IPS-15b (cell line): ENCODE measurements around the gene NEDD4L.
A peak's percentile ranks its signal among the peaks of the same experiment; 100 is the strongest.
"Not testable (repeated sequence)": the region's sequence is repeated elsewhere in the genome, so short reads cannot be mapped to it uniquely, and the experiment has no call there.

ENCODE experiments used
- H3K27me3 ChIP-seq: one replicate; pipeline ENCODE4 v1.6.1; 2013; ENCODE audit warnings: low read length; ENCODE audit not compliant: control insufficient read depth, insufficient read depth
- H3K36me3 ChIP-seq: one replicate; pipeline ENCODE4 v1.6.1; 2013; ENCODE audit warnings: low read length; ENCODE audit not compliant: control insufficient read depth, insufficient read depth
- H3K4me1 ChIP-seq: one replicate; pipeline ENCODE4 v1.6.1; 2013; ENCODE audit warnings: mild to moderate bottlenecking, low read length; ENCODE audit not compliant: control insufficient read depth, insufficient read depth
- H3K4me3 ChIP-seq: one replicate; pipeline ENCODE4 v1.5.1; 2013; ENCODE audit warnings: low read depth, low read length
- H3K9ac ChIP-seq: one replicate; pipeline ENCODE4 v1.6.1; 2013; ENCODE audit warnings: low read depth, mild to moderate bottlenecking, low read length
- H3K9me3 ChIP-seq: one replicate; pipeline ENCODE4 v1.6.1; 2013; ENCODE audit warnings: mild to moderate bottlenecking, low read length; ENCODE audit not compliant: control insufficient read depth, insufficient read depth

Gene NEDD4L

GRCh38 chr18:58043491-58044369 is at the start of gene NEDD4L:
Gene NEDD4L, plus strand, starts transcription at chr18:58044226. Its CDS starts 435 bp downstream, at chr18:58044661.
- Histone ChIP-seq H3K4me3 (peak within 1 kb of the TSS; percentile 86), H3K36me3 (no peaks in the 10 kb centered on the region), H3K27me3 (no peaks in the 10 kb centered on the region), H3K9ac (peak within 1 kb of the TSS; percentile 68), H3K4me1 (peaks cover 16% of the 10 kb centered on the region), H3K9me3 (no peaks in the 10 kb centered on the region)

- Histone ChIP-seq H3K4me1 (peaks cover 4% of the 10 kb centered on the region), H3K9ac (no peak overlapping the region), H3K4me3 (no peak overlapping the region), H3K27me3 (no peaks in the 10 kb centered on the region), H3K9me3 (no peaks in the 10 kb centered on the region), H3K36me3 (no peaks in the 10 kb centered on the region)
These were observed 48.7 kb upstream of the NEDD4L start for GRCh38 chr18:57995331-57995730.

- H3K27me3 ChIP-seq, H3K36me3 ChIP-seq: not testable (repeated sequence)
These were observed 47.1 kb upstream of the NEDD4L start for GRCh38 chr18:57996894-57997293.

GRCh38 chr18:57997820-57998219 is 46.2 kb upstream of the NEDD4L start:
- Histone ChIP-seq H3K4me3 (no peak overlapping the region), H3K9ac (no peak overlapping the region), H3K9me3 (no peaks in the 10 kb centered on the region), H3K4me1 (peaks cover 4% of the 10 kb centered on the region), H3K27me3 (no peaks in the 10 kb centered on the region), H3K36me3 (no peaks in the 10 kb centered on the region)

More at GRCh38 chr18:57996894-57997293, 47.1 kb upstream of the NEDD4L start:
- not testable (repeated sequence) for H3K4me1 ChIP-seq, H3K9ac ChIP-seq, H3K9me3 ChIP-seq, H3K4me3 ChIP-seq

- Histone ChIP-seq H3K9ac (no peak overlapping the region), H3K27me3 (no peaks in the 10 kb centered on the region), H3K4me3 (no peak overlapping the region), H3K9me3 (no peaks in the 10 kb centered on the region), H3K4me1 (peaks cover 4% of the 10 kb centered on the region), H3K36me3 (no peaks in the 10 kb centered on the region)
These were observed 45.6 kb upstream of the NEDD4L start for GRCh38 chr18:57998461-57998860.

- H3K4me1 ChIP-seq: no peaks in the 10 kb centered on the region
- no peaks in the 10 kb centered on the region for H3K36me3 ChIP-seq
- no peaks in the 10 kb centered on the region for H3K27me3 ChIP-seq
These were observed 39.7 kb upstream of the NEDD4L start for GRCh38 chr18:58004317-58004716.

GRCh38 chr18:58005011-58005410 is 39.0 kb upstream of the NEDD4L start:
- Histone ChIP-seq H3K9me3 (no peaks in the 10 kb centered on the region), H3K36me3 (no peaks in the 10 kb centered on the region), H3K9ac (no peak overlapping the region), H3K4me3 (no peak overlapping the region), H3K27me3 (no peaks in the 10 kb centered on the region), H3K4me1 (no peaks in the 10 kb centered on the region)

More at GRCh38 chr18:58004317-58004716, 39.7 kb upstream of the NEDD4L start:
- no peak overlapping the region for H3K4me3 ChIP-seq
- H3K9me3 ChIP-seq: no peaks in the 10 kb centered on the region
- H3K9ac ChIP-seq: no peak overlapping the region

- Histone ChIP-seq H3K4me1 (no peaks in the 10 kb centered on the region), H3K9me3 (no peaks in the 10 kb centered on the region), H3K36me3 (no peaks in the 10 kb centered on the region), H3K27me3 (no peaks in the 10 kb centered on the region), H3K9ac (no peak overlapping the region), H3K4me3 (no peak overlapping the region)
These were observed 38.0 kb upstream of the NEDD4L start for GRCh38 chr18:58005885-58006523.

- Histone ChIP-seq H3K36me3 (no peaks in the 10 kb centered on the region), H3K4me3 (no peak overlapping the region), H3K9ac (no peak overlapping the region), H3K4me1 (peaks cover 9% of the 10 kb centered on the region), H3K9me3 (no peaks in the 10 kb centered on the region), H3K27me3 (no peaks in the 10 kb centered on the region)
These were observed 34.9 kb upstream of the NEDD4L start for GRCh38 chr18:58009166-58009565.

GRCh38 chr18:58010265-58010664 is 33.8 kb upstream of the NEDD4L start:
- Histone ChIP-seq H3K9ac (no peak overlapping the region), H3K9me3 (no peaks in the 10 kb centered on the region), H3K4me1 (peaks cover 9% of the 10 kb centered on the region), H3K4me3 (no peak overlapping the region), H3K36me3 (no peaks in the 10 kb centered on the region), H3K27me3 (no peaks in the 10 kb centered on the region)

- no peak overlapping the region for H3K4me3 ChIP-seq
- H3K36me3 ChIP-seq: no peaks in the 10 kb centered on the region
- H3K27me3 ChIP-seq: no peaks in the 10 kb centered on the region
- H3K9ac ChIP-seq: no peak overlapping the region
- H3K4me1 ChIP-seq: peaks cover 9% of the 10 kb centered on the region
- H3K9me3 ChIP-seq: no peaks in the 10 kb centered on the region
These were observed 31.7 kb upstream of the NEDD4L start for GRCh38 chr18:58012356-58012755.
